OCI-LY3 (cell line): ENCODE results near the gene HPS1.

Experiments
- H2AFZ ChIP-seq: fragments of 200-600, 300-600 bp; shearing (Covaris generic); 2 replicates; pipeline ENCODE4 v1.6.0; 2014; ENCODE audit warnings: antibody characterized with exemption, low read depth, low read length
- H3K27ac ChIP-seq: fragments of 200-600, 300-600 bp; sonication (generic); 2 replicates; pipeline ENCODE4 v1.5.1; 2014; ENCODE audit warnings: mild to moderate bottlenecking, low read length, moderate library complexity, mixed read lengths
- H3K27me3 ChIP-seq: fragments of 200-600, 300-600 bp; sonication (generic); 2 replicates; pipeline ENCODE4 v1.6.1; 2014; ENCODE audit warnings: low read depth, low read length, mixed read lengths
- H3K36me3 ChIP-seq: fragments of 200-600, 300-600 bp; sonication (generic); replicated peaks from 2 replicates; pipeline ENCODE3; 2014; ENCODE audit warnings: low read depth, low read length, mixed read lengths
- H3K4me1 ChIP-seq: fragments of 300-600, 200-600 bp; sonication (generic); 2 replicates; pipeline ENCODE4 v1.6.1; 2014; ENCODE audit warnings: low read length, mixed read lengths
- H3K4me2 ChIP-seq: fragments of 200-600, 300-600 bp; sonication (generic); 2 replicates; pipeline ENCODE4 v1.6.1; 2014; ENCODE audit warnings: low read length, mixed read lengths
- H3K4me3 ChIP-seq: fragments of 300-600, 200-600 bp; sonication (generic); 2 replicates; pipeline ENCODE4 v1.5.1; 2014; ENCODE audit warnings: antibody characterized with exemption, mild to moderate bottlenecking, low read length, moderate library complexity
- H3K79me2 ChIP-seq: fragments of 300-600, 200-600 bp; shearing (Covaris generic); 2 replicates; pipeline ENCODE4 v1.6.1; 2014; ENCODE audit warnings: mild to moderate bottlenecking, low read length, mixed read lengths
- H3K9ac ChIP-seq: fragments of 300-600, 200-600 bp; shearing (Covaris generic); 2 replicates; pipeline ENCODE4 v1.6.0; 2014; ENCODE audit warnings: mild to moderate bottlenecking, low read length, moderate library complexity
- H3K9me3 ChIP-seq: fragments of 200-600, 300-600 bp; shearing (Covaris generic); 2 replicates; pipeline ENCODE4 v1.6.1; 2014; ENCODE audit warnings: low read length, mixed read lengths; ENCODE audit not compliant: insufficient read depth
- H4K20me1 ChIP-seq: fragments of 200-600, 300-600 bp; sonication (generic); 2 replicates; pipeline ENCODE4 v1.6.1; 2016; ENCODE audit warnings: low read length, mixed read lengths; ENCODE audit not compliant: insufficient read depth
- CTCF ChIP-seq: fragments of 200-600, 300-600 bp; sonication (generic); IDR thresholded peaks from 2 replicates; pipeline ENCODE4 v1.5.1; 2014; ENCODE audit warnings: antibody characterized with exemption, low read length, low read depth
- EZH2phosphoT487 ChIP-seq: fragments of 200-600 bp; shearing (Covaris generic); IDR thresholded peaks from 2 replicates; pipeline ENCODE4 v1.6.1; 2018; ENCODE audit warnings: antibody characterized with exemption, mixed run types, low read depth

HPS1 gene

DNA sequence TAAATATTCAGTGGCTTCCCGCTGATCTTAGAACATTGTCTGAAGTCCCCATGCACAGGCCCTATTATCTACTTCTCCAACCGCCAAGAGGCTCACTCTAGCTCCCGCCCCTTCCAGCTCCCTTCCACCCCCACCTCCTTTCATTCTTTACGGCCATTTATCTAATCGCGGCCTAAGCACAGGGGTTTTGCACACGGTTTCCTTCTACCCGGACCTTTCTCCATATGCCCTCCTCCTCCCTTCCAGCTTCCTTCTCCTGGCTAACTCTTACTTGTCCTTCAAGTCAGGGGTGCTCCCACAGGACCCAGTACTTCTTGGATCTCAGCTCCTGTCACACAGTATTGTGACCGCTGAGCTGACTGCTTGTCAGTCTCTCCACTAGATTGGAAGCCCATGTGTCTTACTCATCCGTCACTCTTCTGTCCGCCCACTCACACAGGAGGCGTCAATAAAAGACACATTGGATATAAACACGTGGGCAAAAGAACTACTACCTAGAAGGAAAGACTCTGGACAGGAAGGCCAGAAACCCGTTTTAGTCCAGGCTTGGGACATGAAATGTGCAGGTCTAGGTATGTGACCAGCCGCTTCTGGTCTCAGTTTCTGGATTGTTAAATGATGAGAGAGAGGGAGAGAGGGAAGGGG is 20.2 kb upstream of the HPS1 start:
- no peaks in the 10 kb centered on the region for H4K20me1 ChIP-seq
- H3K27me3 ChIP-seq: no peaks in the 10 kb centered on the region; the same call in 1 of the 2 replicates
- peak overlapping the region; percentile 45 for H3K4me2 ChIP-seq
- no peaks in the 10 kb centered on the region for H3K36me3 ChIP-seq
- no peak overlapping the region for H3K9ac ChIP-seq
- peak overlapping the region; percentile 93; the same call in 1 of the 2 replicates for H3K4me3 ChIP-seq
- H3K79me2 ChIP-seq: no peaks in the 10 kb centered on the region
- no peak for TF ChIP-seq EZH2phosphoT487
- TF ChIP-seq CTCF: no peak
- H3K27ac ChIP-seq: no peak overlapping the region
- H2AFZ ChIP-seq: peak overlapping the region; percentile 62
- no peaks in the 10 kb centered on the region for H3K9me3 ChIP-seq
- H3K4me1 ChIP-seq: peaks cover 6% of the 10 kb centered on the region

DNA sequence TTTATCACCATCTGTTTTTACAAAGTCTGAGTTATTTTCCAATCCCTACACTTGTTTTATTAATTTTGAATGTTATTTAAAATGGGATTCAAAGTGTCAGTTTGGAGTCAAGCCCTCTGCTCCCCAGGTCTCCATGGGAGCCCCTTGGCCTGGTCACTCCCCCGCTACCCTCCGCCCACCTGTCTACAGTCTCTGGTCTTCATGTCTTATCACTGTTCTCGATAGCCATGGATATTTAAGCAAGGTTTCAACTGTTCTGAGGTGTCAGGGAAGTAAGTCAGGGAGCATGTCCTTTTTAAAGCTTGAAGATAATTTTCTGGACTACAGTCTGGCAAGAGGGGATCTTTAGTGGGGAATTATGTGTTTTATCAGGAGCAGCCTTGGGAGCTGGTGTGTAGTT is 19.1 kb upstream of the HPS1 start:
- TF ChIP-seq EZH2phosphoT487: no peak
- TF ChIP-seq CTCF: no peak
- Histone ChIP-seq H3K79me2 (no peaks in the 10 kb centered on the region), H3K27me3 (no peaks in the 10 kb centered on the region; the same call in 1 of the 2 replicates), H3K4me3 (no peak overlapping the region), H4K20me1 (no peaks in the 10 kb centered on the region), H3K4me1 (peaks cover 6% of the 10 kb centered on the region), H3K9me3 (no peaks in the 10 kb centered on the region), H3K36me3 (no peaks in the 10 kb centered on the region), H3K4me2 (no peak overlapping the region), H3K27ac (no peak overlapping the region), H2AFZ (no peak overlapping the region), H3K9ac (no peak overlapping the region)

DNA sequence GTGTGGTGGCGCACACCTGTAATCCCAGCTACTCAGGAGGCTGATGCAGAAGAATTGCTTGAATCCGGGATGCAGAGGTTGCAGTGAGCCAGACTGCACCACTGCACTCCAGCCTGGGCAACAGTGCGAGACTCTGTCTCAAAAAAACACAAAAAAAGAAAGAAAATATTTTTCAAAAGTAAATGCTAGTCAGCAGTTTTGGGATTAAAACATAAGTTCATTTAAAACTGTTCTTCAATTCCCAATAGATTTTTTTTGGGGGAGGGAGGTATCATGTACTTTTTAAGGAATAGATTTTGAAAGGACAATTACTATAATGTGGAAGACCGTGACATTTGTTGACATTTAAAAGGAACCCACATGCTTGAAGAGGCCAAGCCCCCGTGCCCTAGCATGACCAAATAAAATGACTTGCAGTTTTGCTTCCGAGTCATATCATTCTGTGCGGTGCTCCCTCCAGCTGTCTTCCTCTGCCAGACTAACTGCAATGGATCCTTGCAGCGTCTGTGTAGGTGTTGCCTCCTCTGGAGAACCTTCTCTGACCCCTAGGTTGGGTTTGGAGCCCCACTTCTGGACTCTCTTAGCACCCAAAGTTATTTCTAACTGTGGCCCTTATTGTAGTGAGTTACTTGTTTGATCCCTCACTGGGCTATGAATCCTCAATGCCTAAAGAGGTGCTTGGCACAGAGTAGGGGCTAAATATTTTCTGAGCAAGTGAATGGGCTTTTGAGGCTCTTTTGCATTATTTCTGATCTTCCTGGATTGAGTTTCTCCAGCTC is 17.4 kb upstream of the HPS1 start:
- H4K20me1 ChIP-seq: no peaks in the 10 kb centered on the region
- no peak overlapping the region for H3K9ac ChIP-seq
- H2AFZ ChIP-seq: no peak overlapping the region
- no peak overlapping the region for H3K4me2 ChIP-seq
- no peak overlapping the region for H3K4me3 ChIP-seq
- H3K27me3 ChIP-seq: no peaks in the 10 kb centered on the region
- H3K36me3 ChIP-seq: no peaks in the 10 kb centered on the region
- TF ChIP-seq EZH2phosphoT487 (no peak), CTCF (no peak)
- no peaks in the 10 kb centered on the region for H3K9me3 ChIP-seq
- peaks cover 6% of the 10 kb centered on the region for H3K4me1 ChIP-seq
- H3K27ac ChIP-seq: no peak overlapping the region
- H3K79me2 ChIP-seq: no peaks in the 10 kb centered on the region

DNA sequence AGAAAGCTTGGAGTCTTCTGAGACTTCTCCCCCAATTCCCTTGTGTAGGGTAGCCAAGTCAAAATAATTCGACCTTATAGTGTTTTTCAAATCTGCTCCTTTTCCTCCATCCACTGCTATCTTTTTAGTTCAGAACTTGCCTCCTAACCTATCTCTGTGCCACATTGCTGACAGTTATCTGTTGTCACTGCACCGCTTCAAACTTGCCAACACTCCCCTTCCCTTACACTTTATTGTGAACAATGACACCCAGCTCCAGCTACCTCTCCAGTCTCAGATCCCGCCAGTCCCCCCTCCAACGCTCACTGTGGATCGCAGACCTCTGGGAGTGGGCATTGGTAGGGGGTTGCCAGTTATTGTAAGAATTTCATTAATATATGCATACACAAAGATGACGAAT is 16.3 kb upstream of the HPS1 start:
- Histone ChIP-seq H3K9ac (no peak overlapping the region), H3K27ac (no peak overlapping the region), H2AFZ (no peak overlapping the region), H4K20me1 (no peaks in the 10 kb centered on the region), H3K9me3 (no peaks in the 10 kb centered on the region), H3K4me3 (no peak overlapping the region), H3K36me3 (no peaks in the 10 kb centered on the region), H3K4me1 (peaks cover 2% of the 10 kb centered on the region; the same call in 1 of the 2 replicates), H3K79me2 (no peaks in the 10 kb centered on the region), H3K4me2 (no peak overlapping the region), H3K27me3 (no peaks in the 10 kb centered on the region)
- no peak for TF ChIP-seq EZH2phosphoT487
- TF ChIP-seq CTCF: no peak
